Liver (tissue), 3 donors: Measurements from ENCODE around the gene PSMG2.
A peak's percentile ranks its signal among the peaks of the same experiment; 100 is the strongest.

Source experiments
- FOXA1 ChIP-seq: IDR thresholded peaks from 2 replicates; pipeline ENCODE4 v1.6.1; 2016; ENCODE audit warnings: antibody characterized with exemption
- HNF4A ChIP-seq, 2 donors: conservative IDR thresholded peaks; 2 replicates each; pipeline ENCODE4 v1.6.1; 2016; ENCODE audit warnings: antibody characterized with exemption in 2 of 2, mild to moderate bottlenecking in 2 of 2
- JUND ChIP-seq, 2 donors: IDR thresholded peaks; 2 replicates each; pipeline ENCODE4 v1.6.1; 2016; ENCODE audit warnings: antibody characterized with exemption in 2 of 2
- NR2F2 ChIP-seq: IDR thresholded peaks from 2 replicates; pipeline ENCODE4 v1.6.1; 2016; ENCODE audit warnings: antibody characterized with exemption
- RAD21 ChIP-seq, 2 donors: IDR thresholded peaks; 2 replicates each; pipeline ENCODE4 v1.6.1; 2016; ENCODE audit warnings: antibody characterized with exemption in 2 of 2, mild to moderate bottlenecking in 2 of 2
- TAF1 ChIP-seq: conservative IDR thresholded peaks from 2 replicates; pipeline ENCODE4 v1.6.1; 2016; ENCODE audit warnings: antibody characterized with exemption, mild to moderate bottlenecking
- YY1 ChIP-seq: IDR thresholded peaks from 2 replicates; pipeline ENCODE4 v1.6.1; 2016; ENCODE audit warnings: antibody characterized with exemption, mild to moderate bottlenecking
- TF ChIP-seq, protein P1 (sequence below): fragments of 150-350 bp; IDR thresholded peaks from 2 replicates; pipeline ENCODE4 v1.5.1; 2017; ENCODE audit warnings: improper control_type of control experiment, low read depth, low read length; ENCODE audit not compliant: missing input control
- TF ChIP-seq, protein P2 (sequence below): IDR thresholded peaks from 2 replicates; pipeline ENCODE4 v1.6.1; 2016; ENCODE audit warnings: antibody characterized with exemption
- TF ChIP-seq, protein P3 (sequence below): IDR thresholded peaks from 2 replicates; pipeline ENCODE4 v1.6.1; 2016; ENCODE audit warnings: antibody characterized with exemption, mild to moderate bottlenecking
- donor health status: healthy.
- donor health status: healthy.

DNA sequence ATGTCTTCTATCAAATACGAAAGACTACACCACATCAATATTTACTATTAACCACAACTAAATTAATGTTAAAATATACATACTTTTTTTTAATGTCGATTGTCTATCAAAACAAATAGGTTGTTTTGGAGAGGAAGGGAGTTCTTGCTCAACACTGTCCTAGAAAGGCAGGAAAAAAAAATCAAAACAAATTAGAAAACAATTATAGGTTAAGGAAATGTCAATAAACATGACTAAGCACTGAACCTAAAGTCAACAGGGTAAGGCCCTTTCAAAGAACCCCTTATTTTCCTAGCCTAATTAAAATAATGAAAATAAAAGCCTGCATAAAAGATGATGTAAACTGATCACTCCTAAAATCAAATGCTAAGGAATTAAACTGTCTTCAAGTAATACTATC, 3.1 kb upstream of the PSMG2 start:
- TF ChIP-seq, protein P1, sequence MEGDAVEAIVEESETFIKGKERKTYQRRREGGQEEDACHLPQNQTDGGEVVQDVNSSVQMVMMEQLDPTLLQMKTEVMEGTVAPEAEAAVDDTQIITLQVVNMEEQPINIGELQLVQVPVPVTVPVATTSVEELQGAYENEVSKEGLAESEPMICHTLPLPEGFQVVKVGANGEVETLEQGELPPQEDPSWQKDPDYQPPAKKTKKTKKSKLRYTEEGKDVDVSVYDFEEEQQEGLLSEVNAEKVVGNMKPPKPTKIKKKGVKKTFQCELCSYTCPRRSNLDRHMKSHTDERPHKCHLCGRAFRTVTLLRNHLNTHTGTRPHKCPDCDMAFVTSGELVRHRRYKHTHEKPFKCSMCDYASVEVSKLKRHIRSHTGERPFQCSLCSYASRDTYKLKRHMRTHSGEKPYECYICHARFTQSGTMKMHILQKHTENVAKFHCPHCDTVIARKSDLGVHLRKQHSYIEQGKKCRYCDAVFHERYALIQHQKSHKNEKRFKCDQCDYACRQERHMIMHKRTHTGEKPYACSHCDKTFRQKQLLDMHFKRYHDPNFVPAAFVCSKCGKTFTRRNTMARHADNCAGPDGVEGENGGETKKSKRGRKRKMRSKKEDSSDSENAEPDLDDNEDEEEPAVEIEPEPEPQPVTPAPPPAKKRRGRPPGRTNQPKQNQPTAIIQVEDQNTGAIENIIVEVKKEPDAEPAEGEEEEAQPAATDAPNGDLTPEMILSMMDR: no peak
- TF ChIP-seq, protein P2, sequence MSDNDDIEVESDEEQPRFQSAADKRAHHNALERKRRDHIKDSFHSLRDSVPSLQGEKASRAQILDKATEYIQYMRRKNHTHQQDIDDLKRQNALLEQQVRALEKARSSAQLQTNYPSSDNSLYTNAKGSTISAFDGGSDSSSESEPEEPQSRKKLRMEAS: no peak
- TF ChIP-seq TAF1 (no peak), NR2F2 (no peak), HNF4A (conservative IDR thresholded peaks at IDR 0.05) (peak in 1 of 2 donors; percentile 14), YY1 (no peak), JUND (IDR thresholded peaks at IDR 0.05) (no peak), RAD21 (IDR thresholded peaks at IDR 0.05) (no peak), FOXA1 (peak; percentile 63)
- TF ChIP-seq, protein P3, sequence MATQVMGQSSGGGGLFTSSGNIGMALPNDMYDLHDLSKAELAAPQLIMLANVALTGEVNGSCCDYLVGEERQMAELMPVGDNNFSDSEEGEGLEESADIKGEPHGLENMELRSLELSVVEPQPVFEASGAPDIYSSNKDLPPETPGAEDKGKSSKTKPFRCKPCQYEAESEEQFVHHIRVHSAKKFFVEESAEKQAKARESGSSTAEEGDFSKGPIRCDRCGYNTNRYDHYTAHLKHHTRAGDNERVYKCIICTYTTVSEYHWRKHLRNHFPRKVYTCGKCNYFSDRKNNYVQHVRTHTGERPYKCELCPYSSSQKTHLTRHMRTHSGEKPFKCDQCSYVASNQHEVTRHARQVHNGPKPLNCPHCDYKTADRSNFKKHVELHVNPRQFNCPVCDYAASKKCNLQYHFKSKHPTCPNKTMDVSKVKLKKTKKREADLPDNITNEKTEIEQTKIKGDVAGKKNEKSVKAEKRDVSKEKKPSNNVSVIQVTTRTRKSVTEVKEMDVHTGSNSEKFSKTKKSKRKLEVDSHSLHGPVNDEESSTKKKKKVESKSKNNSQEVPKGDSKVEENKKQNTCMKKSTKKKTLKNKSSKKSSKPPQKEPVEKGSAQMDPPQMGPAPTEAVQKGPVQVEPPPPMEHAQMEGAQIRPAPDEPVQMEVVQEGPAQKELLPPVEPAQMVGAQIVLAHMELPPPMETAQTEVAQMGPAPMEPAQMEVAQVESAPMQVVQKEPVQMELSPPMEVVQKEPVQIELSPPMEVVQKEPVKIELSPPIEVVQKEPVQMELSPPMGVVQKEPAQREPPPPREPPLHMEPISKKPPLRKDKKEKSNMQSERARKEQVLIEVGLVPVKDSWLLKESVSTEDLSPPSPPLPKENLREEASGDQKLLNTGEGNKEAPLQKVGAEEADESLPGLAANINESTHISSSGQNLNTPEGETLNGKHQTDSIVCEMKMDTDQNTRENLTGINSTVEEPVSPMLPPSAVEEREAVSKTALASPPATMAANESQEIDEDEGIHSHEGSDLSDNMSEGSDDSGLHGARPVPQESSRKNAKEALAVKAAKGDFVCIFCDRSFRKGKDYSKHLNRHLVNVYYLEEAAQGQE: no peak
